K562 (cell line): Measurements from ENCODE around the gene TMEM163. TPM values are rescaled to one million over a fixed set of nuclear protein-coding genes. Genes with fewer than 3 reads are reported as not detected.

Source experiments
- ATAC-seq: fragments of 200-7000 bp; cut with Tn5 transposase; 3 replicates; pipeline ENCODE4 v1.9.1; 2020; ENCODE audit warnings: moderate library complexity
- BruUV-seq: library from RNA; stranded (reverse); fragments of 400-500 nt; replicated peaks from 2 replicates; lab custom pipeline; 2021; lab: Mats Ljungman, UMichigan
- CTCF ChIA-PET: fragments of 300-600 bp; formaldehyde crosslinking; extraction: SDS; loops from one replicate; lab custom pipeline; 2021; ENCODE audit warnings: low intra/inter-chr PET ratio; lab: Yijun Ruan, JAX
- POLR2A ChIA-PET: fragments of 300-600, 350-650 bp; sonication (Branson Sonifier 250); formaldehyde crosslinking; extraction: SDS; loops from one replicate; lab custom pipeline; 2021; ENCODE audit warnings: antibody characterized with exemption, inconsistent platforms; lab: Yijun Ruan, JAX
- DNase-seq, 4 experiments: peaks; one replicate each; pipeline versions ENCODE4 v3.0.0 to v3.0.0-alpha.2; 2011 to 2018; ENCODE audit warnings: low spot score in 3 of 4, mixed read lengths in 3 of 4; ENCODE audit errors: extremely low read depth in 1 of 4
- FAIRE-seq: peaks from 2 replicates; lab custom pipeline; 2011; peaks lifted over from hg19 to GRCh38; lab: Jason Lieb, UNC
- H2AFZ ChIP-seq: 2 replicates; pipeline ENCODE4 v1.6.0; 2011; ENCODE audit warnings: low read depth, low read length, control low read depth, inconsistent platforms
- H3K27ac ChIP-seq: fragments of 200-600 bp; 3 replicates; pipeline ENCODE4 v1.8.0; 2011; ENCODE audit warnings: low read depth, mild to moderate bottlenecking, control low read depth, inconsistent platforms, low read length, moderate library complexity, mixed read lengths; ENCODE audit errors: extremely low read depth
- H3K27me3 ChIP-seq, 2 experiments: fragments of 300-600 bp in 1 of 2; 2 replicates in 1 of 2; 3 replicates in 1 of 2; pipeline versions ENCODE4 v1.6.0 to v1.8.0; 2011; ENCODE audit warnings: inconsistent platforms in 2 of 2, low read length in 2 of 2, mild to moderate bottlenecking in 1 of 2, mixed read lengths in 1 of 2, moderate library complexity in 1 of 2; ENCODE audit not compliant: control insufficient read depth in 2 of 2, insufficient read depth in 2 of 2
- H3K36me3 ChIP-seq: fragments of 300-600 bp; 3 replicates; pipeline ENCODE4 v1.8.0; 2011; ENCODE audit warnings: mild to moderate bottlenecking, low read length, inconsistent platforms; ENCODE audit not compliant: control insufficient read depth, insufficient read depth
- H3K4me1 ChIP-seq, 2 experiments: fragments of 200-600 bp in 1 of 2; replicated peaks in 1 of 2; 2 replicates in 1 of 2; 3 replicates in 1 of 2; pipeline versions ENCODE4 v1.5.1 to v1.8.0; 2011; ENCODE audit warnings: inconsistent platforms in 2 of 2, low read length in 2 of 2, mild to moderate bottlenecking in 1 of 2, mixed read lengths in 1 of 2, moderate library complexity in 1 of 2; ENCODE audit not compliant: control insufficient read depth in 2 of 2, insufficient read depth in 2 of 2
- H3K4me2 ChIP-seq: 2 replicates; pipeline ENCODE4 v1.6.1; 2011; ENCODE audit warnings: low read length, control low read depth, inconsistent platforms, mixed read lengths; ENCODE audit not compliant: insufficient read depth
- H3K4me3 ChIP-seq: fragments of 200-600 bp; sonication (generic), shearing (Covaris generic); 2 replicates; pipeline ENCODE4 v1.5.1; 2016; ENCODE audit warnings: control low read depth, inconsistent platforms
- H3K79me2 ChIP-seq: fragments of 200-600 bp; 3 replicates; pipeline ENCODE4 v1.8.0; 2011; ENCODE audit warnings: low read length, inconsistent platforms; ENCODE audit not compliant: control insufficient read depth, insufficient read depth
- H3K9ac ChIP-seq, 2 experiments: 2 replicates each; pipeline versions ENCODE4 v1.6.0 to v1.6.1; 2011; ENCODE audit warnings: low read depth in 2 of 2, low read length in 2 of 2, control low read depth in 1 of 2, inconsistent platforms in 1 of 2, mild to moderate bottlenecking in 1 of 2, mixed read lengths in 1 of 2; ENCODE audit not compliant: insufficient read depth in 1 of 2
- H3K9me1 ChIP-seq: one replicate; pipeline ENCODE4 v1.6.0; 2011; ENCODE audit warnings: inconsistent platforms, mild to moderate bottlenecking, low read length, moderate library complexity; ENCODE audit not compliant: control insufficient read depth, insufficient read depth
- H3K9me3 ChIP-seq: replicated peaks from 2 replicates; pipeline ENCODE4 v1.5.1; 2011; ENCODE audit warnings: low read depth, low read length, inconsistent platforms; ENCODE audit not compliant: control insufficient read depth, insufficient read depth
- H4K20me1 ChIP-seq: replicated peaks from 2 replicates; pipeline ENCODE4 v1.6.1; 2011; ENCODE audit warnings: low read length, inconsistent platforms, mixed read lengths; ENCODE audit not compliant: control insufficient read depth, insufficient read depth
- BCOR ChIP-seq: fragments of 450-650 bp; IDR thresholded peaks from 2 replicates; pipeline ENCODE4 v1.6.1; 2016
- CC2D1A ChIP-seq: fragments of 450-650 bp; IDR thresholded peaks from 2 replicates; pipeline ENCODE4 v1.6.1; 2017; ENCODE audit warnings: mild to moderate bottlenecking
- CSDE1 ChIP-seq, 2 experiments: fragments of 450-650 bp; IDR thresholded peaks; 2 replicates each; pipeline ENCODE4 v1.6.1; 2016; ENCODE audit warnings: mild to moderate bottlenecking in 1 of 2
- CXXC5 ChIP-seq: fragments of 250-450 bp; sonication (Bioruptor Pico); IDR thresholded peaks from 2 replicates; pipeline ENCODE4 v1.8.0; 2022; ENCODE audit warnings: inconsistent platforms, mild to moderate bottlenecking, moderate library complexity
- HDAC6 ChIP-seq: IDR thresholded peaks from 2 replicates; pipeline ENCODE4 v1.6.1; 2012; ENCODE audit warnings: low read depth, mild to moderate bottlenecking, control low read depth, inconsistent platforms, low read length, moderate library complexity
- HLTF ChIP-seq: fragments of 450-650 bp; IDR thresholded peaks from 2 replicates; pipeline ENCODE4 v1.6.1; 2016
- SMARCA5 ChIP-seq: fragments of 450-650 bp; IDR thresholded peaks from 2 replicates; pipeline ENCODE4 v1.6.1; 2016
- SREBF2 ChIP-seq: sonication (generic); formaldehyde crosslinking; IDR thresholded peaks from 2 replicates; pipeline ENCODE4 v1.4.0; 2020; ENCODE audit warnings: mild to moderate bottlenecking, missing genetic modification reagents
- TRIM28 ChIP-seq: fragments of 450-650 bp; IDR thresholded peaks from 2 replicates; pipeline ENCODE4 v1.6.1; 2017
- ZNF655 ChIP-seq: fragments of 250-450 bp; sonication (Bioruptor Pico); IDR thresholded peaks from 2 replicates; pipeline ENCODE4 v1.5.0; 2021
- ZNF766 ChIP-seq: fragments of 200-800 bp; sonication (Bioruptor generic); conservative IDR thresholded peaks from 2 replicates; pipeline ENCODE4 v1.6.1; 2016; ENCODE audit warnings: missing genetic modification characterization, missing compliant biosample characterization
- whole genome bisulfite sequencing: fragments of 100-300 bp; shearing (Covaris generic); methylation state at CpG from one replicate; pipeline ENCODE4 v1.1.6; 2016; ENCODE audit warnings: low coverage, mixed read lengths; ENCODE audit not compliant: insufficient coverage; ENCODE audit errors: missing lambda C conversion rate; 5-methylcytosine and 5-hydroxymethylcytosine counted together
- in situ Hi-C: fragments of 300-500 bp; cut with MboI; formaldehyde crosslinking; loops from 4 replicates; pipeline ENCODE4 v1.15.0; 2018; ENCODE audit warnings: inconsistent platforms, mixed read lengths
- intact Hi-C: fragments of 100-400 bp; cut with micrococcal nuclease; formaldehyde crosslinking; loops from 2 replicates; pipeline ENCODE4 v1.14.2; 2022
- polyA plus RNA-seq, 8 experiments: library from polyadenylated mRNA; depleted of rRNA in 4 of 8; stranded (reverse) in 5 of 8; unstranded in 3 of 8; fragments of >200 nt; fragmentation: Nextera tagmentation in 2 of 8; fragmentation: Illumina TruSeq in 1 of 8; extraction: Ambion mirVana in 2 of 8; extraction: Trizol in 1 of 8; gene quantifications; 2 replicates each; pipeline versions ENCODE4 v1.2.1 to v1.2.3, GENCODE V29; 2011 to 2014; ENCODE audit warnings: inconsistent platforms in 1 of 8, missing spikeins in 1 of 8
- total RNA-seq, 7 experiments: library from RNA; depleted of rRNA in 6 of 7; stranded (reverse); fragments of >200 nt in 6 of 7; fragmentation: Illumina TruSeq in 2 of 7; extraction: Trizol in 2 of 7; gene quantifications; 2 replicates each; pipeline versions ENCODE4 v1.2.1 to v1.2.3, GENCODE V29; 2011 to 2021; ENCODE audit warnings: low replicate concordance in 1 of 7
- TF ChIP-seq, protein P1 (sequence below): sonication (generic); formaldehyde crosslinking; IDR thresholded peaks from 2 replicates; pipeline ENCODE4 v1.8.0; 2022; ENCODE audit warnings: missing genetic modification reagents, mild to moderate bottlenecking, moderate library complexity, borderline replicate concordance
- TF ChIP-seq, protein P2 (sequence below), 2 experiments: fragments of 450-650 bp in 1 of 2; sonication (generic) in 1 of 2; formaldehyde crosslinking in 1 of 2; IDR thresholded peaks in 1 of 2; conservative IDR thresholded peaks in 1 of 2; 2 replicates each; pipeline versions ENCODE4 v1.6.1 to v1.8.1; 2016 to 2023; ENCODE audit warnings: mild to moderate bottlenecking in 2 of 2, moderate library complexity in 2 of 2, inconsistent platforms in 1 of 2, missing genetic modification reagents in 1 of 2
- TF ChIP-seq, protein P3 (sequence below): fragments of 450-650 bp; IDR thresholded peaks from 2 replicates; pipeline ENCODE4 v1.6.1; 2018; ENCODE audit not compliant: partially characterized antibody
- TF ChIP-seq, protein P4 (sequence below): sonication (generic); formaldehyde crosslinking; IDR thresholded peaks from 2 replicates; pipeline ENCODE4 v1.4.0; 2020; ENCODE audit warnings: mild to moderate bottlenecking, missing genetic modification reagents

TMEM163 gene
- total and polyA plus RNA-seq, 9 of the 15 experiments (the other 6 are each of a cell fraction or from before 2014, with no cell fraction given): 0.04 to 0.68 (median 0.16) TPM; not detected in 3

DNA sequence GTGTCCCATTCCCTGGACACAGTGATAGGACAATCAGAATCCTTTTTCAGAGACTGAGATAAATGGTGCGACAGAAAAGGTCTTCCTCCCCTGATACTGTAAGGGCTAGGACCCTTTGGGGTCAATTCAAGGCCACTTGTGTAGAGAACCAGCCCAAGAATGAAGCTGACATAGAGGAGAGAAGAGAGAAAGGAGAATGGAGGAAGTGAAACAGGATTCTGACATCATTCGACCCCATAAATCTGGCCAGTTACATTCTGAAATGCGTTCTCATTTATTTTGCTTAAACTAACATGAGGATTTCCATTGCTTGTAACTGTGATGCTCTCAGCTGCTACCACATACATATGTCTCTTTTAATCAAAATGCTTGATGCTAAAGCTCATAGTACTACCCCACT is 148.1 kb downstream of the TMEM163 start:
- Histone ChIP-seq H4K20me1 (no peaks in the 10 kb centered on the region), H3K9me3 (no peaks in the 10 kb centered on the region), H3K36me3 (no peaks in the 10 kb centered on the region), H3K79me2 (no peaks in the 10 kb centered on the region), H3K4me3 (no peak overlapping the region), H3K4me1 (no peaks in the 10 kb centered on the region), H3K9ac (no peak overlapping the region), H3K27ac (no peak overlapping the region), H3K27me3 (peaks cover 0 to 7% of the 10 kb centered on the region in 2 experiments; a peak in 1 of 5 replicates), H3K9me1 (no peaks in the 10 kb centered on the region), H2AFZ (no peak overlapping the region), H3K4me2 (no peak overlapping the region)
- DNase-seq (no peak), ATAC-seq (no peak), FAIRE-seq (no peak)
- WGBS: 0% methylated on average over 3 of the region's 3 CpGs
- intact Hi-C loops (no loop called here), in situ Hi-C loops (no loop called here)
- ChIA-PET CTCF (no interaction called here), POLR2A (interaction anchor here (0.6 kb wide), 1 partner anchor 28 kb away, joined by 3 read pairs; no protein-coding TSS in a partner anchor)
- BruUV-seq: no TSS peak
- TF ChIP-seq, protein P1, sequence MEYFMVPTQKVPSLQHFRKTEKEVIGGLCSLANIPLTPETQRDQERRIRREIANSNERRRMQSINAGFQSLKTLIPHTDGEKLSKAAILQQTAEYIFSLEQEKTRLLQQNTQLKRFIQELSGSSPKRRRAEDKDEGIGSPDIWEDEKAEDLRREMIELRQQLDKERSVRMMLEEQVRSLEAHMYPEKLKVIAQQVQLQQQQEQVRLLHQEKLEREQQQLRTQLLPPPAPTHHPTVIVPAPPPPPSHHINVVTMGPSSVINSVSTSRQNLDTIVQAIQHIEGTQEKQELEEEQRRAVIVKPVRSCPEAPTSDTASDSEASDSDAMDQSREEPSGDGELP (CRISPR knock-in tag): no peak
- TF ChIP-seq ZNF766 (CRISPR knock-in tag) (no peak), BCOR (no peak), HDAC6 (no peak), CXXC5 (CRISPR knock-in tag) (no peak), CC2D1A (no peak), SREBF2 (CRISPR knock-in tag) (no peak), HLTF (no peak), ZNF655 (CRISPR knock-in tag) (no peak), TRIM28 (no peak), CSDE1 (IDR thresholded peaks at IDR 0.05) (no peak), SMARCA5 (no peak)
- TF ChIP-seq, protein P2, sequence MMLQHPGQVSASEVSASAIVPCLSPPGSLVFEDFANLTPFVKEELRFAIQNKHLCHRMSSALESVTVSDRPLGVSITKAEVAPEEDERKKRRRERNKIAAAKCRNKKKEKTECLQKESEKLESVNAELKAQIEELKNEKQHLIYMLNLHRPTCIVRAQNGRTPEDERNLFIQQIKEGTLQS (IDR thresholded peaks at IDR 0.05): no peak
- TF ChIP-seq, protein P2 (CRISPR knock-in tag; conservative IDR thresholded peaks at IDR 0.05): no peak
- TF ChIP-seq, protein P3, sequence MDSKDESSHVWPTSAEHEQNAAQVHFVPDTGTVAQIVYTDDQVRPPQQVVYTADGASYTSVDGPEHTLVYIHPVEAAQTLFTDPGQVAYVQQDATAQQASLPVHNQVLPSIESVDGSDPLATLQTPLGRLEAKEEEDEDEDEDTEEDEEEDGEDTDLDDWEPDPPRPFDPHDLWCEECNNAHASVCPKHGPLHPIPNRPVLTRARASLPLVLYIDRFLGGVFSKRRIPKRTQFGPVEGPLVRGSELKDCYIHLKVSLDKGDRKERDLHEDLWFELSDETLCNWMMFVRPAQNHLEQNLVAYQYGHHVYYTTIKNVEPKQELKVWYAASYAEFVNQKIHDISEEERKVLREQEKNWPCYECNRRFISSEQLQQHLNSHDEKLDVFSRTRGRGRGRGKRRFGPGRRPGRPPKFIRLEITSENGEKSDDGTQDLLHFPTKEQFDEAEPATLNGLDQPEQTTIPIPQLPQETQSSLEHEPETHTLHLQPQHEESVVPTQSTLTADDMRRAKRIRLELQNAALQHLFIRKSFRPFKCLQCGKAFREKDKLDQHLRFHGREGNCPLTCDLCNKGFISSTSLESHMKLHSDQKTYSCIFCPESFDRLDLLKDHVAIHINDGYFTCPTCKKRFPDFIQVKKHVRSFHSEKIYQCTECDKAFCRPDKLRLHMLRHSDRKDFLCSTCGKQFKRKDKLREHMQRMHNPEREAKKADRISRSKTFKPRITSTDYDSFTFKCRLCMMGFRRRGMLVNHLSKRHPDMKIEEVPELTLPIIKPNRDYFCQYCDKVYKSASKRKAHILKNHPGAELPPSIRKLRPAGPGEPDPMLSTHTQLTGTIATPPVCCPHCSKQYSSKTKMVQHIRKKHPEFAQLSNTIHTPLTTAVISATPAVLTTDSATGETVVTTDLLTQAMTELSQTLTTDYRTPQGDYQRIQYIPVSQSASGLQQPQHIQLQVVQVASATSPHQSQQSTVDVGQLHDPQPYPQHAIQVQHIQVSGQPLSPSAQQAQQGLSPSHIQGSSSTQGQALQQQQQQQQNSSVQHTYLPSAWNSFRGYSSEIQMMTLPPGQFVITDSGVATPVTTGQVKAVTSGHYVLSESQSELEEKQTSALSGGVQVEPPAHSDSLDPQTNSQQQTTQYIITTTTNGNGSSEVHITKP: no peak
- TF ChIP-seq, protein P4, sequence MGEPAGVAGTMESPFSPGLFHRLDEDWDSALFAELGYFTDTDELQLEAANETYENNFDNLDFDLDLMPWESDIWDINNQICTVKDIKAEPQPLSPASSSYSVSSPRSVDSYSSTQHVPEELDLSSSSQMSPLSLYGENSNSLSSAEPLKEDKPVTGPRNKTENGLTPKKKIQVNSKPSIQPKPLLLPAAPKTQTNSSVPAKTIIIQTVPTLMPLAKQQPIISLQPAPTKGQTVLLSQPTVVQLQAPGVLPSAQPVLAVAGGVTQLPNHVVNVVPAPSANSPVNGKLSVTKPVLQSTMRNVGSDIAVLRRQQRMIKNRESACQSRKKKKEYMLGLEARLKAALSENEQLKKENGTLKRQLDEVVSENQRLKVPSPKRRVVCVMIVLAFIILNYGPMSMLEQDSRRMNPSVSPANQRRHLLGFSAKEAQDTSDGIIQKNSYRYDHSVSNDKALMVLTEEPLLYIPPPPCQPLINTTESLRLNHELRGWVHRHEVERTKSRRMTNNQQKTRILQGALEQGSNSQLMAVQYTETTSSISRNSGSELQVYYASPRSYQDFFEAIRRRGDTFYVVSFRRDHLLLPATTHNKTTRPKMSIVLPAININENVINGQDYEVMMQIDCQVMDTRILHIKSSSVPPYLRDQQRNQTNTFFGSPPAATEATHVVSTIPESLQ (CRISPR knock-in tag): no peak
